Neural progenitor cell (in vitro differentiated cells): Measurements from ENCODE around the gene SREBF2.

Experiments
- EZH2 ChIP-seq: fragments of 200-600 bp; sonication (generic); IDR thresholded peaks from 2 replicates; pipeline ENCODE4 v1.6.1; 2017; ENCODE audit warnings: antibody characterized with exemption, mild to moderate bottlenecking, moderate library complexity
- EZH2phosphoT487 ChIP-seq: fragments of 200-600 bp; sonication (generic); IDR thresholded peaks from 2 replicates; pipeline ENCODE4 v1.6.1; 2017; ENCODE audit warnings: antibody characterized with exemption
- TF ChIP-seq, protein P1 (sequence below): fragments of 200-600 bp; sonication (generic); IDR thresholded peaks from 2 replicates; pipeline ENCODE4 v1.5.1; 2017; ENCODE audit warnings: antibody characterized with exemption, mild to moderate bottlenecking

- TF ChIP-seq EZH2phosphoT487: peak; percentile 94
- TF ChIP-seq EZH2: peak; percentile 78
- TF ChIP-seq, protein P1, sequence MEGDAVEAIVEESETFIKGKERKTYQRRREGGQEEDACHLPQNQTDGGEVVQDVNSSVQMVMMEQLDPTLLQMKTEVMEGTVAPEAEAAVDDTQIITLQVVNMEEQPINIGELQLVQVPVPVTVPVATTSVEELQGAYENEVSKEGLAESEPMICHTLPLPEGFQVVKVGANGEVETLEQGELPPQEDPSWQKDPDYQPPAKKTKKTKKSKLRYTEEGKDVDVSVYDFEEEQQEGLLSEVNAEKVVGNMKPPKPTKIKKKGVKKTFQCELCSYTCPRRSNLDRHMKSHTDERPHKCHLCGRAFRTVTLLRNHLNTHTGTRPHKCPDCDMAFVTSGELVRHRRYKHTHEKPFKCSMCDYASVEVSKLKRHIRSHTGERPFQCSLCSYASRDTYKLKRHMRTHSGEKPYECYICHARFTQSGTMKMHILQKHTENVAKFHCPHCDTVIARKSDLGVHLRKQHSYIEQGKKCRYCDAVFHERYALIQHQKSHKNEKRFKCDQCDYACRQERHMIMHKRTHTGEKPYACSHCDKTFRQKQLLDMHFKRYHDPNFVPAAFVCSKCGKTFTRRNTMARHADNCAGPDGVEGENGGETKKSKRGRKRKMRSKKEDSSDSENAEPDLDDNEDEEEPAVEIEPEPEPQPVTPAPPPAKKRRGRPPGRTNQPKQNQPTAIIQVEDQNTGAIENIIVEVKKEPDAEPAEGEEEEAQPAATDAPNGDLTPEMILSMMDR: no peak
Observed at GRCh38 chr22:41910050-41911000, 77.4 kb downstream of the SREBF2 start.
